ENCODE measurements around the gene E4F1.
A peak's percentile ranks its signal among the peaks of the same experiment; 100 is the strongest.

E4F1 gene

GRCh38 chr16:2223221-2223941 lies at the start of gene E4F1:
TSS of gene E4F1 (plus strand) at chr16:2223591. CDS start at chr16:2223614, 23 bp downstream.
- DNase-seq = peak; percentile 99

- DNase-seq = no peak
Observed at GRCh38 chr16:2173916-2174315, 49.5 kb upstream of the E4F1 start.

- DNase-seq = no peak
Observed at GRCh38 chr16:2174396-2175131, 48.8 kb upstream of the E4F1 start.

- no peak for DNase-seq
Observed at GRCh38 chr16:2175454-2175853, 47.9 kb upstream of the E4F1 start.

GRCh38 chr16:2176047-2176446 lies 47.3 kb upstream of the E4F1 start:
- no peak for DNase-seq

- DNase-seq = no peak
Observed at GRCh38 chr16:2177101-2177500, 46.3 kb upstream of the E4F1 start.

GRCh38 chr16:2177561-2177960 lies 45.8 kb upstream of the E4F1 start:
- DNase-seq = no peak

GRCh38 chr16:2178321-2179106 lies 44.9 kb upstream of the E4F1 start:
- DNase-seq = no peak

- DNase-seq = no peak
Observed at GRCh38 chr16:2179107-2179501, 44.3 kb upstream of the E4F1 start.

- no peak for DNase-seq
Observed at GRCh38 chr16:2179576-2179975, 43.8 kb upstream of the E4F1 start.

- DNase-seq = no peak
Observed at GRCh38 chr16:2180461-2180860, 42.9 kb upstream of the E4F1 start.

- DNase-seq = no peak
Observed at GRCh38 chr16:2180962-2181923, 42.1 kb upstream of the E4F1 start.

- DNase-seq = no peak
Observed at GRCh38 chr16:2181952-2182351, 41.4 kb upstream of the E4F1 start.

GRCh38 chr16:2183671-2184070 lies 39.7 kb upstream of the E4F1 start:
- no peak for DNase-seq

- no peak for DNase-seq
Observed at GRCh38 chr16:2184346-2184745, 39.0 kb upstream of the E4F1 start.

- no peak for DNase-seq
Observed at GRCh38 chr16:2184962-2185361, 38.4 kb upstream of the E4F1 start.

GRCh38 chr16:2186064-2186463 lies 37.3 kb upstream of the E4F1 start:
- DNase-seq = no peak

- no peak for DNase-seq
Observed at GRCh38 chr16:2186505-2186904, 36.9 kb upstream of the E4F1 start.

GRCh38 chr16:2187212-2187611 lies 36.2 kb upstream of the E4F1 start:
- no peak for DNase-seq

- no peak for DNase-seq
Observed at GRCh38 chr16:2188395-2188794, 35.0 kb upstream of the E4F1 start.

- DNase-seq = no peak
Observed at GRCh38 chr16:2189252-2189893, 34.0 kb upstream of the E4F1 start.
